Stimulated activated CD4-positive, alpha-beta T cell treated with anti-CD3 and anti-CD28 coated beads, Interleukin-2, amount 100 ng/mL, for 24 hours (primary cell): ENCODE data around the gene RIT2.
"Not testable (repeated sequence)": the region's sequence is repeated elsewhere in the genome, so short reads cannot be mapped to it uniquely, and the experiment has no call there.

Source experiments
- DNase-seq, 2 donors: peaks; one replicate each; pipeline ENCODE4 v3.0.0-alpha.2; 2020

Gene RIT2

GRCh38 chr18:42743373-42744138 lies 371.9 kb downstream of the RIT2 start:
- no peak for DNase-seq

GRCh38 chr18:42742969-42743368 lies 372.5 kb downstream of the RIT2 start:
- no peak for DNase-seq

- DNase-seq, result no peak
Measured at GRCh38 chr18:42742474-42742873, 373.0 kb downstream of the RIT2 start.

GRCh38 chr18:42741805-42742347 lies 373.6 kb downstream of the RIT2 start:
- DNase-seq, result not testable (repeated sequence)

- DNase-seq, result not testable (repeated sequence)
Measured at GRCh38 chr18:42741299-42741698, 374.2 kb downstream of the RIT2 start.

GRCh38 chr18:42736074-42736473 lies 379.4 kb downstream of the RIT2 start:
- DNase-seq, result no peak

GRCh38 chr18:42734520-42734919 lies 381.0 kb downstream of the RIT2 start:
- no peak for DNase-seq

GRCh38 chr18:42730272-42730671 lies 385.2 kb downstream of the RIT2 start:
- no peak for DNase-seq

GRCh38 chr18:42719221-42719620 lies 396.3 kb downstream of the RIT2 start:
- no peak for DNase-seq

GRCh38 chr18:42712065-42712464 lies 403.4 kb downstream of the RIT2 start:
- no peak for DNase-seq

- DNase-seq, result no peak
Measured at GRCh38 chr18:42707080-42707479, 408.4 kb downstream of the RIT2 start.

- DNase-seq, result no peak
Measured at GRCh38 chr18:42706618-42707017, 408.9 kb downstream of the RIT2 start.

GRCh38 chr18:42706029-42706608 lies 409.4 kb downstream of the RIT2 start:
- DNase-seq, result no peak
